Measurements from ENCODE around the gene CDH22.

DNA sequence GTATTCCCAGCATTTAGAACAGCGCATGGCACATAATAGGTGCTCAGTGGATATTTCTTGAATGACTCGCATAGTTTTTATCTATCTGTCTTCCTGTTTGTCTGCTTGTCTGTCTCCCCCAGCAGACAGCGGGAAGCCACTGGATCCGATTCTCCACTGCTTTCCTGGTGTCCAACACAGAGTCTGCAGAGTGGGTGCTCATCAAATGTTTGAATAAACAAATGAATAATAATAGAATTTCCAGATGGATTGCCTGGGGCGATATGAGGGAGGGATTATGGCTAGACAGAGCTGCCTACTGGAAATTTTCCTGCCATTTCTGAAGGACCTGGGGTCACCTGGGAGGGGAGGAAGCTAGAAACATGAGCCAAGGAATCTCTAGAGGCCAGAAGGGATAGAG is 18.9 kb downstream of the CDH22 start:
- TF ChIP-seq SP1 (IDR thresholded peaks at IDR 0.05) (no peak), ZNF384 (IDR thresholded peaks at IDR 0.05) (no peak), TARDBP (IDR thresholded peaks at IDR 0.05) (no peak), BHLHE40 (IDR thresholded peaks at IDR 0.05; ENCODE audit: borderline replicate concordance) (no peak), FOXM1 (IDR thresholded peaks at IDR 0.05; ENCODE audit: borderline replicate concordance) (no peak), L3MBTL2 (conservative IDR thresholded peaks at IDR 0.05) (no peak), FOXK2 (IDR thresholded peaks at IDR 0.05) (no peak), LEF1 (IDR thresholded peaks at IDR 0.05; ENCODE audit: borderline replicate concordance) (no peak), ARNT (IDR thresholded peaks at IDR 0.05) (no peak), NFRKB (IDR thresholded peaks at IDR 0.05) (no peak), FOXA1 (IDR thresholded peaks at IDR 0.05) (no peak), SUZ12 (IDR thresholded peaks at IDR 0.05) (no peak)
- TF ChIP-seq, protein P1, sequence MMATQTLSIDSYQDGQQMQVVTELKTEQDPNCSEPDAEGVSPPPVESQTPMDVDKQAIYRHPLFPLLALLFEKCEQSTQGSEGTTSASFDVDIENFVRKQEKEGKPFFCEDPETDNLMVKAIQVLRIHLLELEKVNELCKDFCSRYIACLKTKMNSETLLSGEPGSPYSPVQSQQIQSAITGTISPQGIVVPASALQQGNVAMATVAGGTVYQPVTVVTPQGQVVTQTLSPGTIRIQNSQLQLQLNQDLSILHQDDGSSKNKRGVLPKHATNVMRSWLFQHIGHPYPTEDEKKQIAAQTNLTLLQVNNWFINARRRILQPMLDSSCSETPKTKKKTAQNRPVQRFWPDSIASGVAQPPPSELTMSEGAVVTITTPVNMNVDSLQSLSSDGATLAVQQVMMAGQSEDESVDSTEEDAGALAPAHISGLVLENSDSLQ (IDR thresholded peaks at IDR 0.05), result no peak
